Measurements from ENCODE around the gene ST8SIA6. TPM values are rescaled to one million over a fixed set of nuclear protein-coding genes. Genes with fewer than 3 reads are reported as not detected.

ST8SIA6 gene
- total RNA-seq, 1 donor from 2014 or later: not detected

DNA sequence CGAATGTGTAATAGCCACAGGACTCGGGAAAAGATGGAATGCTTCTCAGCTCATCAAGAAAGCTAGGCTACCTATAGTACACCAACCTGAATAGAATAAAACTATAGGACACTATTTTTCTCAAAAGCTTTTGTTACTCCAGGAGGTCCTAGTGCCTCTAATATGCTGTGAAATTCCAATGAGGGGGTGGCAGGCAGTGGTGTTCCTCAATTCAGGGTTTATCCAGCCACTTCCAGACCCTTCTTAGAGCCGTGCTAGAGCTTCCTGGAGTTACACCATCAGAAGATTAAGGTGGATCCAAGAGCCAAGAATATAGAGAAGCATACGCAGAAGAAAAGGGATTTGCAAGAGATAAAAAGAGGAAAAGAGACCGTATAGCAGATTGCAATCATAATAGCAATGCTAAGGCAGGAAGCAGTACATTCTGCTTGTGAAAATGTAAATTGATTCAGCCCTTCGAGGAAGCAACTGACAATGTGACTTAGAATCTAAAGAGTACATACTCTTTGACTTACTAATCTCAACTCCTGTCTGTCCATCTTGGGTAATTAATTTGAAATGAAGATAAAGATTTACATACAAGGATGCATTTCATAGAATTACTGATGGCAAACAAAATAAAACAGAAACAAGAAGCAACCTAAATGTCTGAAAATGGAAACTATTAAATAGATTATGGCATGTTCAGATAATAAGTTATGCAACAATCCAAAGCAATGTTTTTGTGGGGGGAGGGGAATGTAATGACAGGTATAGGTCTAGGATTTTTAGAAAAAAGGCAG, 2.1 kb downstream of the ST8SIA6 start:
- no peak overlapping the region for H3K4me3 Mint-ChIP-seq (ENCODE audit: unreplicated experiment)

DNA sequence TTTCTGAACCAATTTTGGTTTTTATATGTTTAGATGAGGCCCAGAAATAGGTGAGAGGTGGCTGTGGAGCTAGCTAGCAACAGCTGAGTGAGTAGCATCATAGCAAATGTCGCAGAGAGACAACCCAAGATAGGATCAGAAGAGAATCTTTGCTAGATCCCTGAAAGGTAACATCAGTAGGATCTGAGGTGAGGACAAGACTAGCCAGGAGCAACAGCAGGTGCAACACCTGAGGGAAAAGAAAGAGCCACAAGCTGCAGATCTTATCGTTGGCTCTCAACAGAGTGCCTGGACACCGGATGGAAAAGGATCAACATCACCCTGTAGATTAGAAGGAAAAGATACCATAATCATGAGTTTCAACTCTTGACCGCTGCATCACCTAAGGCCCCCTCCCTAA, 4.4 kb downstream of the ST8SIA6 start:
- Mint-ChIP-seq H3K4me1 (ENCODE audit: low read depth, unreplicated experiment) (no peaks in the 10 kb centered on the region), H3K9me3 (ENCODE audit: unreplicated experiment) (peaks cover 10% of the 10 kb centered on the region), H3K27me3 (ENCODE audit: unreplicated experiment) (peaks cover 8% of the 10 kb centered on the region), H3K36me3 (ENCODE audit: unreplicated experiment) (peaks cover 17% of the 10 kb centered on the region), H3K4me3 (ENCODE audit: unreplicated experiment) (no peak overlapping the region), H3K27ac (ENCODE audit: unreplicated experiment) (no peak overlapping the region)
- TF ChIP-seq, protein P1, sequence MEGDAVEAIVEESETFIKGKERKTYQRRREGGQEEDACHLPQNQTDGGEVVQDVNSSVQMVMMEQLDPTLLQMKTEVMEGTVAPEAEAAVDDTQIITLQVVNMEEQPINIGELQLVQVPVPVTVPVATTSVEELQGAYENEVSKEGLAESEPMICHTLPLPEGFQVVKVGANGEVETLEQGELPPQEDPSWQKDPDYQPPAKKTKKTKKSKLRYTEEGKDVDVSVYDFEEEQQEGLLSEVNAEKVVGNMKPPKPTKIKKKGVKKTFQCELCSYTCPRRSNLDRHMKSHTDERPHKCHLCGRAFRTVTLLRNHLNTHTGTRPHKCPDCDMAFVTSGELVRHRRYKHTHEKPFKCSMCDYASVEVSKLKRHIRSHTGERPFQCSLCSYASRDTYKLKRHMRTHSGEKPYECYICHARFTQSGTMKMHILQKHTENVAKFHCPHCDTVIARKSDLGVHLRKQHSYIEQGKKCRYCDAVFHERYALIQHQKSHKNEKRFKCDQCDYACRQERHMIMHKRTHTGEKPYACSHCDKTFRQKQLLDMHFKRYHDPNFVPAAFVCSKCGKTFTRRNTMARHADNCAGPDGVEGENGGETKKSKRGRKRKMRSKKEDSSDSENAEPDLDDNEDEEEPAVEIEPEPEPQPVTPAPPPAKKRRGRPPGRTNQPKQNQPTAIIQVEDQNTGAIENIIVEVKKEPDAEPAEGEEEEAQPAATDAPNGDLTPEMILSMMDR (IDR thresholded peaks at IDR 0.05; ENCODE audit: partially characterized antibody, unreplicated experiment): no peak
- no peak for DNase-seq

More for the DNA sequence above, 2.1 kb downstream of the ST8SIA6 start:
- TF ChIP-seq, protein P1 (IDR thresholded peaks at IDR 0.05; ENCODE audit: partially characterized antibody, unreplicated experiment): no peak
- no peaks in the 10 kb centered on the region for H3K4me1 Mint-ChIP-seq (ENCODE audit: low read depth, unreplicated experiment)
- peaks cover 17% of the 10 kb centered on the region for H3K36me3 Mint-ChIP-seq (ENCODE audit: unreplicated experiment)
- H3K27ac Mint-ChIP-seq (ENCODE audit: unreplicated experiment): no peak overlapping the region
- peaks cover 6% of the 10 kb centered on the region for H3K27me3 Mint-ChIP-seq (ENCODE audit: unreplicated experiment)
- H3K9me3 Mint-ChIP-seq (ENCODE audit: unreplicated experiment): peaks cover 10% of the 10 kb centered on the region
- DNase-seq: no peak

DNA sequence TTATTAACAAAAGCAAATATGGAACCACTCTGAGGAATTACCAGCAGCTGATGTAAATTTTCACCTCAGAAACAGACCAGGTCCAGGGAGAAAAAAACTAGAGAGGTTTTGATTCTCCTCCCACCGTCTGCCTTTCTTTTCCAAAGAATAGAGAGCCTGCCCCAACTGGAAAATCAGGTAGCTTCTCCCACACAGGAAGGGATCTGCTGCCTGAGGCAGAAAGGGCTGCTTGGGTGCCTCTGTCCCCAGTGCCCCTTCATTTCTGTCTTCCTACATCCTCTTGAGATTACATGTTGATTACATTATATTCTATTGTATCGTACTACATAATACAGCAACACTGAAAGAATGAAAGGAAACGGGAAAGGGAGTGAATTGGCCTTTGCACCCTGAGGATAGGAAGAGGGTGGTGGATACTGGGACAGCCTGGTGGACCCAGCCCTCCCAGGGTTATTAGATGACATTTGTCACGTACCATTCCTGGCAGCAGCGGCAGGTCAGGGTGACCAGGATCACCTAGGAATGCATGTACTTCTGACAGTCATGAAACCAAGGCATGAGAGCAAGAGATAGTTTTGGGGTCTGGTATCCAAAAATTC, 8.9 kb downstream of the ST8SIA6 start:
- Mint-ChIP-seq H3K27me3 (ENCODE audit: unreplicated experiment) (peaks cover 3% of the 10 kb centered on the region), H3K4me3 (ENCODE audit: unreplicated experiment) (no peak overlapping the region), H3K9me3 (ENCODE audit: unreplicated experiment) (peaks cover 8% of the 10 kb centered on the region), H3K27ac (ENCODE audit: unreplicated experiment) (no peak overlapping the region), H3K36me3 (ENCODE audit: unreplicated experiment) (peaks cover 17% of the 10 kb centered on the region), H3K4me1 (ENCODE audit: low read depth, unreplicated experiment) (no peaks in the 10 kb centered on the region)
- TF ChIP-seq, protein P1 (IDR thresholded peaks at IDR 0.05; ENCODE audit: partially characterized antibody, unreplicated experiment): no peak
- no peak for DNase-seq

DNA sequence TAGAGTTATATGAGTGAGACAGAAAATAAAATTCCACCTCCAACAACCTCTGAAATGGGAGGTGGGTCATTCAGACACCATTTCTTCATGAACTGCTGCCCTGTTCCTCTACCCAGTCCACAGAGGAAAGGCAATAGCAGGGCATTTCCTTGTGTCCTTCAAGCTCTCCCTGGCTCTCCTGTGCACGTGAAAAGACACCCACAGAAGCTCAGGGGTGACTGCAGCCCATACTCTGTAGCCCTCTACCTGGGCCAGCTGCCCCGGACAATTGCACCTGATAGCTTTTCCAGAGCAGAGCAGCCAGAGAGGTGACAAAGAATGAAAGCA, 10.0 kb downstream of the ST8SIA6 start:
- no peaks in the 10 kb centered on the region for H3K4me1 Mint-ChIP-seq (ENCODE audit: low read depth, unreplicated experiment)
- H3K9me3 Mint-ChIP-seq (ENCODE audit: unreplicated experiment): peaks cover 2% of the 10 kb centered on the region
- H3K36me3 Mint-ChIP-seq (ENCODE audit: unreplicated experiment): peaks cover 10% of the 10 kb centered on the region
- no peak for DNase-seq
- peaks cover 3% of the 10 kb centered on the region for H3K27me3 Mint-ChIP-seq (ENCODE audit: unreplicated experiment)
- no peak overlapping the region for H3K4me3 Mint-ChIP-seq (ENCODE audit: unreplicated experiment)
- TF ChIP-seq, protein P1 (IDR thresholded peaks at IDR 0.05; ENCODE audit: partially characterized antibody, unreplicated experiment): no peak
- no peak overlapping the region for H3K27ac Mint-ChIP-seq (ENCODE audit: unreplicated experiment)

Measured in glutamatergic neuron (in vitro differentiated cells).